H1 (cell line): Measurements from ENCODE around the gene NFATC1. TPM values are rescaled to one million over a fixed set of nuclear protein-coding genes. Genes with fewer than 3 reads are reported as not detected.

Experiments
- CTCF ChIA-PET: fragments of 300-600 bp; sonication (Branson Sonifier 250); formaldehyde crosslinking; loops from one replicate; lab custom pipeline; 2021; ENCODE audit not compliant: partially characterized antibody; lab: Charles Lee
- POLR2A ChIA-PET: fragments of 300-600 bp; sonication (Branson Sonifier 250); formaldehyde crosslinking; loops from one replicate; lab custom pipeline; 2021; ENCODE audit warnings: inconsistent platforms; ENCODE audit not compliant: partially characterized antibody; lab: Charles Lee
- DNase-seq, 2 experiments: peaks; one replicate each; pipeline versions ENCODE4 v3.0.0 to v3.0.0-alpha.2; 2010 to 2022; ENCODE audit warnings: low spot score in 2 of 2, low read depth in 1 of 2, mixed read lengths in 1 of 2
- FAIRE-seq: peaks from 2 replicates; lab custom pipeline; 2011; peaks lifted over from hg19 to GRCh38; lab: Jason Lieb, UNC
- H2AFZ ChIP-seq: 2 replicates; pipeline ENCODE4 v1.8.1; 2012; ENCODE audit warnings: low read length, inconsistent platforms
- H2AK5ac ChIP-seq: 2 replicates; pipeline ENCODE4 v1.6.1; 2013; ENCODE audit warnings: low read depth, low read length
- H2BK120ac ChIP-seq: replicated peaks from 2 replicates; pipeline ENCODE3; 2013; ENCODE audit warnings: low read depth, low read length, inconsistent platforms
- H2BK12ac ChIP-seq: 2 replicates; pipeline ENCODE4 v1.6.1; 2013; ENCODE audit warnings: low read depth, low read length
- H2BK15ac ChIP-seq: 2 replicates; pipeline ENCODE4 v1.6.1; 2013; ENCODE audit warnings: low read length
- H2BK20ac ChIP-seq: 2 replicates; pipeline ENCODE4 v1.6.1; 2013; ENCODE audit warnings: low read length
- H2BK5ac ChIP-seq: 2 replicates; pipeline ENCODE4 v1.6.1; 2013; ENCODE audit warnings: low read depth, low read length
- H3K14ac ChIP-seq: 2 replicates; pipeline ENCODE4 v1.6.1; 2013; ENCODE audit warnings: inconsistent platforms; ENCODE audit not compliant: insufficient read length
- H3K18ac ChIP-seq: 2 replicates; pipeline ENCODE4 v1.6.1; 2013; ENCODE audit warnings: low read length; ENCODE audit errors: extremely low read depth
- H3K23ac ChIP-seq: 2 replicates; pipeline ENCODE4 v1.6.1; 2013; ENCODE audit warnings: inconsistent platforms; ENCODE audit not compliant: insufficient read length
- H3K23me2 ChIP-seq: 2 replicates; pipeline ENCODE4 v1.6.1; 2013; ENCODE audit warnings: low read depth, low read length
- H3K27ac ChIP-seq: 2 replicates; pipeline ENCODE4 v1.6.1; 2011; ENCODE audit warnings: low read depth, low read length, inconsistent platforms
- H3K27me3 ChIP-seq, 4 experiments: replicated peaks in 1 of 4; 1 replicate in 1 of 4; 2 replicates in 3 of 4; pipeline versions ENCODE4 v1.6.1 to v1.8.1; 2011 to 2013; ENCODE audit warnings: low read length in 3 of 4, mild to moderate bottlenecking in 3 of 4, inconsistent platforms in 2 of 4, mixed read lengths in 2 of 4, moderate library complexity in 1 of 4; ENCODE audit not compliant: control insufficient read depth in 3 of 4, insufficient read depth in 3 of 4; ENCODE audit errors: extremely low read depth in 1 of 4
- H3K36me3 ChIP-seq, 4 experiments: 2 replicates each; pipeline versions ENCODE4 v1.6.1 to v1.8.1; 2011 to 2013; ENCODE audit warnings: mild to moderate bottlenecking in 4 of 4, low read length in 3 of 4, moderate library complexity in 2 of 4, control low read depth in 1 of 4, inconsistent platforms in 1 of 4; ENCODE audit not compliant: insufficient read depth in 4 of 4, control insufficient read depth in 2 of 4
- H3K4ac ChIP-seq: replicated peaks from 2 replicates; pipeline ENCODE3; 2013; ENCODE audit warnings: low read length, low read depth, mixed read lengths, inconsistent platforms; ENCODE audit not compliant: insufficient read length
- H3K4me1 ChIP-seq, 4 experiments: replicated peaks in 1 of 4; 1 replicate in 1 of 4; 2 replicates in 3 of 4; pipeline versions ENCODE4 v1.6.1 to v1.8.1; 2011 to 2013; ENCODE audit warnings: low read length in 3 of 4, inconsistent platforms in 2 of 4, mixed read lengths in 1 of 4; ENCODE audit not compliant: insufficient read depth in 4 of 4, control insufficient read depth in 3 of 4
- H3K4me2 ChIP-seq, 2 experiments: 2 replicates each; pipeline versions ENCODE4 v1.6.1 to v1.8.1; 2011 to 2013; ENCODE audit warnings: low read depth in 2 of 2, low read length in 2 of 2, control low read depth in 1 of 2, inconsistent platforms in 1 of 2, mild to moderate bottlenecking in 1 of 2; ENCODE audit not compliant: insufficient read depth in 1 of 2
- H3K4me3 ChIP-seq, 4 experiments: fragments of 200-600, 300-600 bp in 1 of 4; sonication (generic), shearing (Covaris generic), sonication (Bioruptor Twin) in 1 of 4; 2 replicates each; pipeline versions ENCODE4 v1.5.1 to v1.8.1; 2011 to 2016; ENCODE audit warnings: low read length in 4 of 4, low read depth in 3 of 4, control low read depth in 2 of 4, inconsistent platforms in 2 of 4, mild to moderate bottlenecking in 2 of 4, mixed read lengths in 1 of 4, moderate library complexity in 1 of 4; ENCODE audit not compliant: insufficient read depth in 2 of 4; ENCODE audit errors: extremely low read depth in 1 of 4
- H3K56ac ChIP-seq: replicated peaks from 2 replicates; pipeline ENCODE3; 2013; ENCODE audit warnings: low read depth, mild to moderate bottlenecking, mixed read lengths, low read length, inconsistent platforms; ENCODE audit not compliant: insufficient read length
- H3K79me1 ChIP-seq: 2 replicates; pipeline ENCODE4 v1.6.1; 2013; ENCODE audit warnings: low read depth, low read length, control low read depth
- H3K79me2 ChIP-seq, 2 experiments: 2 replicates each; pipeline versions ENCODE4 v1.6.1 to v1.8.1; 2012 to 2013; ENCODE audit warnings: low read length in 2 of 2, mild to moderate bottlenecking in 2 of 2, inconsistent platforms in 1 of 2; ENCODE audit not compliant: insufficient read depth in 2 of 2, control insufficient read depth in 1 of 2
- H3K9ac ChIP-seq, 4 experiments: replicated peaks in 1 of 4; 1 replicate in 1 of 4; 2 replicates in 3 of 4; pipeline versions ENCODE4 v1.6.1 to v1.8.1; 2011 to 2013; ENCODE audit warnings: low read depth in 3 of 4, low read length in 3 of 4, control low read depth in 2 of 4, mild to moderate bottlenecking in 2 of 4, moderate library complexity in 2 of 4, inconsistent platforms in 1 of 4; ENCODE audit errors: extremely low read depth in 1 of 4
- H3K9me3 ChIP-seq, 2 experiments: 2 replicates each; pipeline versions ENCODE4 v1.6.1 to v1.8.1; 2012 to 2013; ENCODE audit warnings: mild to moderate bottlenecking in 2 of 2, moderate library complexity in 2 of 2, control low read depth in 1 of 2, inconsistent platforms in 1 of 2, low read depth in 1 of 2, low read length in 1 of 2, mixed read lengths in 1 of 2; ENCODE audit not compliant: insufficient read depth in 2 of 2
- H4K20me1 ChIP-seq, 2 experiments: replicated peaks in 1 of 2; 2 replicates each; pipeline versions ENCODE3 to v1.8.1; 2011 to 2013; ENCODE audit warnings: inconsistent platforms in 2 of 2, low read length in 2 of 2, mild to moderate bottlenecking in 1 of 2; ENCODE audit not compliant: insufficient read depth in 2 of 2, control insufficient read depth in 1 of 2
- H4K5ac ChIP-seq: 2 replicates; pipeline ENCODE4 v1.6.1; 2013; ENCODE audit warnings: low read length, low read depth, mixed read lengths, inconsistent platforms; ENCODE audit not compliant: insufficient read length
- H4K8ac ChIP-seq: 2 replicates; pipeline ENCODE4 v1.8.0; 2013; ENCODE audit warnings: mild to moderate bottlenecking, moderate library complexity, low read length, inconsistent platforms; ENCODE audit not compliant: insufficient read depth; ENCODE audit errors: extremely low read depth
- H4K91ac ChIP-seq: replicated peaks from 2 replicates; pipeline ENCODE3; 2013; ENCODE audit warnings: low read length, mixed read lengths, inconsistent platforms; ENCODE audit not compliant: insufficient read length
- BCL11A ChIP-seq, 2 experiments: IDR thresholded peaks; one replicate each; pipeline ENCODE4 v1.6.1; 2011; ENCODE audit warnings: low read depth in 2 of 2, low read length in 2 of 2, mild to moderate bottlenecking in 2 of 2
- HDAC2 ChIP-seq, 2 experiments: fragments of 300-600 bp in 1 of 2; sonication (generic) in 1 of 2; IDR thresholded peaks; 2 replicates each; pipeline ENCODE4 v1.6.1; 2011 to 2012; ENCODE audit warnings: low read depth in 2 of 2, low read length in 2 of 2, mild to moderate bottlenecking in 2 of 2, moderate library complexity in 2 of 2, borderline replicate concordance in 1 of 2, inconsistent platforms in 1 of 2
- SAP30 ChIP-seq: fragments of 300-600 bp; sonication (generic); IDR thresholded peaks from 2 replicates; pipeline ENCODE4 v1.7.1; 2012; ENCODE audit warnings: low read length, moderate library complexity, mild to moderate bottlenecking, inconsistent platforms; ENCODE audit not compliant: insufficient read depth, insufficient replicate concordance
- SP1 ChIP-seq: IDR thresholded peaks from 2 replicates; pipeline ENCODE4 v1.6.1; 2011; ENCODE audit warnings: low read depth, low read length
- WGBS, 2 experiments: shearing (Covaris generic) in 1 of 2; methylation state at CpG; one replicate each; pipeline versions ENCODE4 v1.1.6 to v1.1.7; 2013 to 2015; ENCODE audit warnings: low lambda C conversion rate in 2 of 2, mixed read lengths in 2 of 2, inconsistent platforms in 1 of 2, low coverage in 1 of 2, missing lambda C conversion rate in 1 of 2; ENCODE audit not compliant: insufficient replicate concordance in 2 of 2, insufficient coverage in 1 of 2, insufficient read length in 1 of 2; ENCODE audit errors: extremely low coverage in 1 of 2, missing lambda C conversion rate in 1 of 2; 5-methylcytosine and 5-hydroxymethylcytosine counted together
- polyA plus RNA-seq, 7 experiments: library from polyadenylated mRNA; depleted of rRNA in 3 of 7; stranded (reverse) in 5 of 7; unstranded in 2 of 7; fragments of >200 nt in 5 of 7; fragments of 200-250 nt in 2 of 7; gene quantifications; 1 replicate in 5 of 7; 2 replicates in 1 of 7; 4 replicates in 1 of 7; pipeline versions ENCODE4 v1.2.1 to v1.2.3, GENCODE V29; 2011 to 2013; ENCODE audit warnings: missing spikeins in 2 of 7, mixed read lengths in 2 of 7
- total RNA-seq: library from RNA; stranded (reverse); fragmentation: NEBNext Ultra II Directional; extraction: Animal tissue kit (Norgen Biotek cat#: 25700); gene quantifications from 2 replicates; pipeline ENCODE4 v1.2.1, GENCODE V29; 2021

Gene NFATC1
- total and polyA plus RNA-seq, 2 of the 8 experiments (the other 6 are each of a cell fraction or from before 2014, with no cell fraction given), result 2.0 to 6.6 TPM

GRCh38 chr18:79479116-79479760 is 83.5 kb downstream of the NFATC1 start:
- no peaks in the 10 kb centered on the region for H4K20me1 ChIP-seq
- no peak overlapping the region for H2AK5ac ChIP-seq
- H4K8ac ChIP-seq, result peak overlapping the region; percentile 57; the same call in 1 of the 2 replicates
- H2BK15ac ChIP-seq, result no peak overlapping the region
- DNase-seq (no peak), FAIRE-seq (no peak)
- no peak overlapping the region for H3K9ac ChIP-seq
- H3K27me3 ChIP-seq, result no peaks in the 10 kb centered on the region
- no peak overlapping the region for H3K4me2 ChIP-seq
- no peak overlapping the region for H3K4me3 ChIP-seq
- no peaks in the 10 kb centered on the region; a peak in 1 of 4 replicates for H3K9me3 ChIP-seq
- H3K23me2 ChIP-seq, result no peaks in the 10 kb centered on the region
- H2BK20ac ChIP-seq, result no peak overlapping the region
- CTCF ChIA-PET, result interaction anchor here (1.1 kb wide), 1 partner anchor 27 kb away, joined by 4 read pairs; no protein-coding TSS in a partner anchor
- no peaks in the 10 kb centered on the region for H3K79me1 ChIP-seq
- H3K79me2 ChIP-seq, result no peaks in the 10 kb centered on the region
- no peak overlapping the region for H3K18ac ChIP-seq
- no peak overlapping the region for H4K91ac ChIP-seq
- no peak overlapping the region for H2AFZ ChIP-seq
- H3K56ac ChIP-seq, result no peak overlapping the region
- no peak overlapping the region for H2BK120ac ChIP-seq
- H3K36me3 ChIP-seq, result no peaks in the 10 kb centered on the region
- no peak overlapping the region; the same call in 1 of the 2 replicates for H2BK5ac ChIP-seq
- H2BK12ac ChIP-seq, result no peak overlapping the region
- H3K14ac ChIP-seq, result no peak overlapping the region
- no peak overlapping the region for H3K4ac ChIP-seq
- POLR2A ChIA-PET, result no interaction called here
- no peak overlapping the region for H4K5ac ChIP-seq
- no peak overlapping the region for H3K23ac ChIP-seq
- no peak for TF ChIP-seq SP1
- no peak for TF ChIP-seq BCL11A (IDR thresholded peaks at IDR 0.05; ENCODE audit: low read depth in 2 of 2, low read length in 2 of 2)
- no peak for TF ChIP-seq HDAC2 (IDR thresholded peaks at IDR 0.05; ENCODE audit: borderline replicate concordance in 1 of 2, low read depth in 2 of 2, low read length in 2 of 2)
- no peak for TF ChIP-seq SAP30
- no peaks in the 10 kb centered on the region for H3K4me1 ChIP-seq
- 92% methylated on average over 18 of the region's 25 CpGs; no CpG with 5 or more reads in 1 of the 2 experiments for WGBS, 2 experiments
- H3K27ac ChIP-seq, result no peak overlapping the region
